ENCODE measurements around the gene RXYLT1.

RXYLT1 gene

DNA sequence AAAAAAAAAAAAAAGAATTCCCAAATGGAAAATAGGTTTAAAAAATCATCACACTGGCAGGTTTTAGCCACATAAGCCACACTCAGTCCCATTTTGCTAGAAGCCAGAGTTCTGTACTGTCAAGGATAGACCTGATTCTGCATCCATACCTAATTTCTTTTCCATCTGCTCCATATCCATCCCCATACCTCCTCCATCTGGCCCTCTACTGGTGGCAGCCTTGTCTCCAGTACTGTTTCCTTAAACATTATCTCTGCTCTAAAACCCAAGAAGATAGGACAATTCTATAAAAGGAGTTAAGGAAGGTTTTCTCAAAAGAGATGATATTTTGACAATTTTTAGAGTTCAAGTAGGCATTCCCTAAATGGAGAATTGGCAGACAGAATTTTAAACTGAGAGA is 26.0 kb upstream of the RXYLT1 start:
- H3K79me2 ChIP-seq (ENCODE audit: control insufficient read depth, low read length) = no peaks in the 10 kb centered on the region
- TF ChIP-seq EZH2phosphoT487 (IDR thresholded peaks at IDR 0.05; ENCODE audit: borderline replicate concordance, low read length) = no peak
- TF ChIP-seq, protein P1, sequence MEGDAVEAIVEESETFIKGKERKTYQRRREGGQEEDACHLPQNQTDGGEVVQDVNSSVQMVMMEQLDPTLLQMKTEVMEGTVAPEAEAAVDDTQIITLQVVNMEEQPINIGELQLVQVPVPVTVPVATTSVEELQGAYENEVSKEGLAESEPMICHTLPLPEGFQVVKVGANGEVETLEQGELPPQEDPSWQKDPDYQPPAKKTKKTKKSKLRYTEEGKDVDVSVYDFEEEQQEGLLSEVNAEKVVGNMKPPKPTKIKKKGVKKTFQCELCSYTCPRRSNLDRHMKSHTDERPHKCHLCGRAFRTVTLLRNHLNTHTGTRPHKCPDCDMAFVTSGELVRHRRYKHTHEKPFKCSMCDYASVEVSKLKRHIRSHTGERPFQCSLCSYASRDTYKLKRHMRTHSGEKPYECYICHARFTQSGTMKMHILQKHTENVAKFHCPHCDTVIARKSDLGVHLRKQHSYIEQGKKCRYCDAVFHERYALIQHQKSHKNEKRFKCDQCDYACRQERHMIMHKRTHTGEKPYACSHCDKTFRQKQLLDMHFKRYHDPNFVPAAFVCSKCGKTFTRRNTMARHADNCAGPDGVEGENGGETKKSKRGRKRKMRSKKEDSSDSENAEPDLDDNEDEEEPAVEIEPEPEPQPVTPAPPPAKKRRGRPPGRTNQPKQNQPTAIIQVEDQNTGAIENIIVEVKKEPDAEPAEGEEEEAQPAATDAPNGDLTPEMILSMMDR (IDR thresholded peaks at IDR 0.05; ENCODE audit: low read depth, low read length, poor library complexity, severe bottlenecking) = no peak
- H3K27ac ChIP-seq (ENCODE audit: low read depth, low read length) = no peak overlapping the region
- no peak overlapping the region for H3K4me2 ChIP-seq (ENCODE audit: low read length)
- H3K36me3 ChIP-seq (ENCODE audit: control insufficient read depth, low read length) = no peaks in the 10 kb centered on the region
- H4K20me1 ChIP-seq (ENCODE audit: control insufficient read depth, insufficient read depth, low read depth, low read length) = no peaks in the 10 kb centered on the region
- H3K4me1 ChIP-seq (ENCODE audit: control insufficient read depth, low read length) = no peaks in the 10 kb centered on the region
- no peaks in the 10 kb centered on the region for H3K9me3 ChIP-seq (ENCODE audit: control insufficient read depth, insufficient read depth, low read length)
- H3K4me3 ChIP-seq (ENCODE audit: low read length) = no peak overlapping the region
- H3K9me2 ChIP-seq (replicated peaks; ENCODE audit: control insufficient read depth, low read length) = no peaks in the 10 kb centered on the region
- H3K27me3 ChIP-seq (ENCODE audit: control insufficient read depth, low read length) = peaks cover 7% of the 10 kb centered on the region; the same call in 1 of the 2 replicates
- no peaks in the 10 kb centered on the region for H3F3A ChIP-seq (ENCODE audit: control insufficient read depth, insufficient read depth)

GRCh38 chr12:63764481-63764880 is 15.2 kb upstream of the RXYLT1 start:
- H3K4me2 ChIP-seq (ENCODE audit: low read length) = no peak overlapping the region
- no peaks in the 10 kb centered on the region for H3K79me2 ChIP-seq (ENCODE audit: control insufficient read depth, low read length)
- no peak for TF ChIP-seq EZH2phosphoT487 (IDR thresholded peaks at IDR 0.05; ENCODE audit: borderline replicate concordance, low read length)
- TF ChIP-seq, protein P1 (IDR thresholded peaks at IDR 0.05; ENCODE audit: low read depth, low read length, poor library complexity, severe bottlenecking) = no peak
- peaks cover 13% of the 10 kb centered on the region for H3K27me3 ChIP-seq (ENCODE audit: control insufficient read depth, low read length)
- H3K4me1 ChIP-seq (ENCODE audit: control insufficient read depth, low read length) = no peaks in the 10 kb centered on the region
- no peak overlapping the region for H3K4me3 ChIP-seq (ENCODE audit: low read length)
- no peaks in the 10 kb centered on the region for H3K9me2 ChIP-seq (replicated peaks; ENCODE audit: control insufficient read depth, low read length)
- H4K20me1 ChIP-seq (ENCODE audit: control insufficient read depth, insufficient read depth, low read depth, low read length) = no peaks in the 10 kb centered on the region
- no peaks in the 10 kb centered on the region for H3K9me3 ChIP-seq (ENCODE audit: control insufficient read depth, insufficient read depth, low read length)
- H3K27ac ChIP-seq (ENCODE audit: low read depth, low read length) = no peak overlapping the region
- H3F3A ChIP-seq (ENCODE audit: control insufficient read depth, insufficient read depth) = no peaks in the 10 kb centered on the region
- no peaks in the 10 kb centered on the region for H3K36me3 ChIP-seq (ENCODE audit: control insufficient read depth, low read length)

GRCh38 chr12:63766498-63766897 is 13.2 kb upstream of the RXYLT1 start:
- Histone ChIP-seq H4K20me1 (ENCODE audit: control insufficient read depth, insufficient read depth, low read depth, low read length) (no peaks in the 10 kb centered on the region), H3K9me3 (ENCODE audit: control insufficient read depth, insufficient read depth, low read length) (peaks cover 9% of the 10 kb centered on the region), H3K79me2 (ENCODE audit: control insufficient read depth, low read length) (no peaks in the 10 kb centered on the region), H3K9me2 (replicated peaks; ENCODE audit: control insufficient read depth, low read length) (no peaks in the 10 kb centered on the region), H3K4me1 (ENCODE audit: control insufficient read depth, low read length) (no peaks in the 10 kb centered on the region), H3K27me3 (ENCODE audit: control insufficient read depth, low read length) (peaks cover 3% of the 10 kb centered on the region; the same call in 1 of the 2 replicates), H3F3A (ENCODE audit: control insufficient read depth, insufficient read depth) (no peaks in the 10 kb centered on the region), H3K27ac (ENCODE audit: low read depth, low read length) (no peak overlapping the region), H3K4me3 (ENCODE audit: low read length) (no peak overlapping the region), H3K36me3 (ENCODE audit: control insufficient read depth, low read length) (no peaks in the 10 kb centered on the region), H3K4me2 (ENCODE audit: low read length) (no peak overlapping the region)
- TF ChIP-seq, protein P1 (IDR thresholded peaks at IDR 0.05; ENCODE audit: low read depth, low read length, poor library complexity, severe bottlenecking) = peak; percentile 24
- TF ChIP-seq EZH2phosphoT487 (IDR thresholded peaks at IDR 0.05; ENCODE audit: borderline replicate concordance, low read length) = no peak

All from DOHH2 (cell line).